Osteoblast (primary cell): ENCODE data around the gene PTPRK. TPM values are rescaled to one million over a fixed set of nuclear protein-coding genes. Genes with fewer than 3 reads are reported as not detected.

ENCODE experiments used
- DNase-seq: peaks from one replicate; pipeline ENCODE4 v3.0.0; 2011; ENCODE audit warnings: low spot score, mixed read lengths; ENCODE audit not compliant: insufficient read length; ENCODE audit errors: missing footprints
- H2AFZ ChIP-seq: 2 replicates; pipeline ENCODE4 v1.6.0; 2011; ENCODE audit warnings: mild to moderate bottlenecking, low read length
- H3K27ac ChIP-seq: 2 replicates; pipeline ENCODE4 v1.5.1; 2011; ENCODE audit warnings: mild to moderate bottlenecking, low read depth, low read length, moderate library complexity
- H3K27me3 ChIP-seq: 2 replicates; pipeline ENCODE4 v1.6.0; 2012; ENCODE audit warnings: mild to moderate bottlenecking, control low read depth, inconsistent platforms, low read length, moderate library complexity; ENCODE audit not compliant: insufficient read depth
- H3K36me3 ChIP-seq: 2 replicates; pipeline ENCODE4 v1.5.1; 2011; ENCODE audit warnings: mild to moderate bottlenecking, low read length, control low read depth, moderate library complexity; ENCODE audit not compliant: insufficient read depth
- H3K4me1 ChIP-seq: 2 replicates; pipeline ENCODE4 v1.5.1; 2011; ENCODE audit warnings: mild to moderate bottlenecking, low read length, control low read depth, moderate library complexity; ENCODE audit not compliant: insufficient read depth
- H3K4me2 ChIP-seq: 2 replicates; pipeline ENCODE4 v1.6.0; 2011; ENCODE audit warnings: mild to moderate bottlenecking, low read length; ENCODE audit not compliant: insufficient read depth
- H3K4me3 ChIP-seq: fragments of 200-600 bp; sonication (generic); 3 replicates; pipeline ENCODE4 v1.5.1; 2012; ENCODE audit warnings: mild to moderate bottlenecking, low read length, inconsistent platforms; ENCODE audit not compliant: insufficient read depth
- H3K79me2 ChIP-seq: 2 replicates; pipeline ENCODE4 v1.6.0; 2012; ENCODE audit warnings: mild to moderate bottlenecking, low read length, control low read depth, inconsistent platforms; ENCODE audit not compliant: insufficient read depth
- H3K9me3 ChIP-seq: 2 replicates; pipeline ENCODE4 v1.5.1; 2011; ENCODE audit warnings: low read depth, low read length, control low read depth
- H4K20me1 ChIP-seq: 2 replicates; pipeline ENCODE4 v1.6.0; 2012; ENCODE audit warnings: mild to moderate bottlenecking, low read length, control low read depth; ENCODE audit not compliant: insufficient read depth
- total RNA-seq: library from RNA; depleted of rRNA; stranded (reverse); fragments of >200 nt; gene quantifications from 2 replicates; pipeline ENCODE4 v1.2.3, GENCODE V29; 2012
- TF ChIP-seq, protein P1 (sequence below): IDR thresholded peaks from 2 replicates; pipeline ENCODE4 v1.5.1; 2011; ENCODE audit warnings: mild to moderate bottlenecking, low read depth, low read length, moderate library complexity; ENCODE audit errors: extremely low read depth

The PTPRK gene
- total RNA-seq, 1 donor = 165 TPM

DNA sequence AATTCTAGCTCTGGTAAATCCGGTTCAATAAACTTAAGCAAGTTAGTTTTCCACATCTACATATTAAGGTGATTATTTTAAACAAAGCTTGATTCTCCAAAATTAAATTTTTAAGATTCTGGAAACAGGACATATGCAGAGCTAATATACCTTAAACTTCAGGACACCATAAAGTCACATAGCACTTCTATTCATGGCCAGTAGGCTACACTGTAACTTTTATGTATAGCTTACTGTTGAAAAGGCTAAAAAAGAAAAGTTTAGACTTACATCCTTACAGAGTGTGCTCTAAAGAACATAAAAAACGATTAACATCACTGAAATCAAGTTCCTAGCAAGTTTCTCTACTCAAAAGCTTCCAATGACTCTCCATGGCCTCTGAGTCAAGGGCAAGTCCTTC is 224.7 kb downstream of the PTPRK start:
- TF ChIP-seq, protein P1, sequence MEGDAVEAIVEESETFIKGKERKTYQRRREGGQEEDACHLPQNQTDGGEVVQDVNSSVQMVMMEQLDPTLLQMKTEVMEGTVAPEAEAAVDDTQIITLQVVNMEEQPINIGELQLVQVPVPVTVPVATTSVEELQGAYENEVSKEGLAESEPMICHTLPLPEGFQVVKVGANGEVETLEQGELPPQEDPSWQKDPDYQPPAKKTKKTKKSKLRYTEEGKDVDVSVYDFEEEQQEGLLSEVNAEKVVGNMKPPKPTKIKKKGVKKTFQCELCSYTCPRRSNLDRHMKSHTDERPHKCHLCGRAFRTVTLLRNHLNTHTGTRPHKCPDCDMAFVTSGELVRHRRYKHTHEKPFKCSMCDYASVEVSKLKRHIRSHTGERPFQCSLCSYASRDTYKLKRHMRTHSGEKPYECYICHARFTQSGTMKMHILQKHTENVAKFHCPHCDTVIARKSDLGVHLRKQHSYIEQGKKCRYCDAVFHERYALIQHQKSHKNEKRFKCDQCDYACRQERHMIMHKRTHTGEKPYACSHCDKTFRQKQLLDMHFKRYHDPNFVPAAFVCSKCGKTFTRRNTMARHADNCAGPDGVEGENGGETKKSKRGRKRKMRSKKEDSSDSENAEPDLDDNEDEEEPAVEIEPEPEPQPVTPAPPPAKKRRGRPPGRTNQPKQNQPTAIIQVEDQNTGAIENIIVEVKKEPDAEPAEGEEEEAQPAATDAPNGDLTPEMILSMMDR = peak; percentile 13
- H3K27me3 ChIP-seq = no peaks in the 10 kb centered on the region
- H3K79me2 ChIP-seq = peaks cover 27% of the 10 kb centered on the region
- no peaks in the 10 kb centered on the region for H3K4me1 ChIP-seq
- H3K36me3 ChIP-seq = no peaks in the 10 kb centered on the region
- H2AFZ ChIP-seq = no peak overlapping the region
- no peak overlapping the region for H3K4me2 ChIP-seq
- no peak overlapping the region for H3K27ac ChIP-seq
- no peak for DNase-seq
- no peaks in the 10 kb centered on the region for H4K20me1 ChIP-seq
- no peak overlapping the region for H3K4me3 ChIP-seq
- H3K9me3 ChIP-seq = no peaks in the 10 kb centered on the region

DNA sequence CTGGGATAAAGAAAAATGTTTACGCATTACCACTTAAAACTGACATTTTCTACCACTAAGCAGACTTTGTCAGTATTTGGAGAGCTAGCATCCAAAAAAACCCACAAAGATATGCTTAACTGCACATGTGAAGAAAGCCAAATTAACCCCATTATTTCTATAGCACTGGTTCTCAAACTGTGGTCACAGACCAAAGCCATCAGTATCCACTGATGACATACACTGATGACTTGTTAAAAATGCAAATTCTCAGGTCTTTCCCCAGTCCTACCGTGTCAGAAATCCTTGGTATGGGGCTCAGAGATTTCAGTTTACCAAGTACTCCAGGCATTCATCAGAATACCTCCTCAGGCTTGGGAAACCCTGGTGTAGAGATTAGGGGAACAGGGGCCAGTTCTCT is 230.2 kb downstream of the PTPRK start:
- H3K4me1 ChIP-seq = no peaks in the 10 kb centered on the region
- H3K36me3 ChIP-seq = no peaks in the 10 kb centered on the region
- H3K79me2 ChIP-seq = peaks cover 14% of the 10 kb centered on the region
- TF ChIP-seq, protein P1 = no peak
- no peak overlapping the region for H3K4me3 ChIP-seq
- no peak overlapping the region for H3K4me2 ChIP-seq
- no peak overlapping the region for H3K27ac ChIP-seq
- no peaks in the 10 kb centered on the region for H4K20me1 ChIP-seq
- H3K9me3 ChIP-seq = no peaks in the 10 kb centered on the region
- no peak overlapping the region for H2AFZ ChIP-seq
- DNase-seq = no peak
- no peaks in the 10 kb centered on the region for H3K27me3 ChIP-seq

DNA sequence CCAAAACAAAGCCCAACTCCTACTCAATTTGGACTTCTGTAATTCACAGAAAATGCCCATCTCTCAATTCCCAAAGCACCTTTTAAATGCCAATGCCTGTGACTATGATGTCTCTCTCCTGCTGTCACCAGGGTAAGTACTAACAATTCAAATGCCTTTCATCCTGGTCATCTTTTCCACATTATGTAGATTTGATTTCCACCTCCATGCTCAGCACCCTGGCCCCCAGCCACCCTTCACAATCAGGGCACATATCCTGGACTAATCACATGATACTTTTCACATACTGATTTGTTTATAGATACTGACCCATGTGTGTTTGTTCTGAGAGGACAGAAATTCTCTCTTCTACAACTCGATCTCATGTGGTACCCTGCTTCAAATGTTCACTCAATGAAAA is 236.3 kb downstream of the PTPRK start:
- TF ChIP-seq, protein P1 = no peak
- no peaks in the 10 kb centered on the region for H3K36me3 ChIP-seq
- no peak for DNase-seq
- H3K4me1 ChIP-seq = peaks cover 5% of the 10 kb centered on the region
- H3K27ac ChIP-seq = no peak overlapping the region
- no peaks in the 10 kb centered on the region for H4K20me1 ChIP-seq
- H3K79me2 ChIP-seq = peaks cover 12% of the 10 kb centered on the region
- no peaks in the 10 kb centered on the region for H3K9me3 ChIP-seq
- no peak overlapping the region for H3K4me3 ChIP-seq
- H3K27me3 ChIP-seq = no peaks in the 10 kb centered on the region
- H3K4me2 ChIP-seq = no peak overlapping the region
- no peak overlapping the region for H2AFZ ChIP-seq

DNA sequence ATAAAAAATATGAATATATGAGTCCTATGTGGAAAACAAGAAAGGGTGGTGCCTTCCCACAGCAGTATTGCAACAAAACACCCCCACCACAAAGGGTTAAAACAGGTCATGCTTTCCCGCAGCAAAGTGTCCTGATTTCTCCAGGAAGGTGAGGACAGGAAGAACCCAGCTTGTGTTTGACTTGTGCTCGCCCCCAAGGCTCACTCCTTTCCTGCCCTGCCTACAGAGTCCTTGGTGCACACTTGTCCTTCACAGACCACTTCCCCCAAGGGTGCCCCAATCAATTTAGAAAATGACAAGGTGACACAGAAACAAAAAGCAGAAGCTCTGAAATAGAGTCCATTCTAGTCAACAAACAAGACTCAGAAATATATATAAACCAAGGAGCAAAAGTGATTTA is 237.4 kb downstream of the PTPRK start:
- Histone ChIP-seq H3K9me3 (no peaks in the 10 kb centered on the region), H3K27ac (no peak overlapping the region), H3K36me3 (no peaks in the 10 kb centered on the region), H3K79me2 (peaks cover 12% of the 10 kb centered on the region), H3K4me3 (no peak overlapping the region), H4K20me1 (no peaks in the 10 kb centered on the region), H3K27me3 (no peaks in the 10 kb centered on the region), H3K4me2 (no peak overlapping the region), H3K4me1 (peaks cover 5% of the 10 kb centered on the region), H2AFZ (no peak overlapping the region)
- no peak for DNase-seq
- TF ChIP-seq, protein P1 = no peak
